DND-41 (cell line): ENCODE data around the gene RUNX1.

ENCODE experiments used
- ATAC-seq: fragments of 200-7000 bp; cut with Tn5 transposase; 3 replicates; pipeline ENCODE4 v1.9.1; 2021; ENCODE audit warnings: low read depth; ENCODE audit not compliant: insufficient read depth
- DNase-seq: peaks from one replicate; pipeline ENCODE4 v3.0.0-alpha.2; 2020
- H2AFZ ChIP-seq: 2 replicates; pipeline ENCODE4 v1.6.0; 2012; ENCODE audit warnings: low read depth, low read length
- H3K27ac ChIP-seq: 2 replicates; pipeline ENCODE4 v1.5.1; 2012; ENCODE audit warnings: low read length, inconsistent platforms
- H3K27me3 ChIP-seq: fragments of 200-600 bp; sonication (generic); 2 replicates; pipeline ENCODE4 v1.6.0; 2012; ENCODE audit warnings: low read length, mild to moderate bottlenecking, inconsistent platforms; ENCODE audit not compliant: insufficient read depth, poor library complexity
- H3K36me3 ChIP-seq: 2 replicates; pipeline ENCODE4 v1.5.1; 2012; ENCODE audit warnings: low read length, inconsistent platforms; ENCODE audit not compliant: insufficient read depth
- H3K4me1 ChIP-seq: 2 replicates; pipeline ENCODE4 v1.5.1; 2012; ENCODE audit warnings: mild to moderate bottlenecking, low read length; ENCODE audit not compliant: insufficient read depth
- H3K4me2 ChIP-seq: 2 replicates; pipeline ENCODE4 v1.6.0; 2012; ENCODE audit warnings: mild to moderate bottlenecking, moderate library complexity, low read length, inconsistent platforms; ENCODE audit not compliant: insufficient read depth
- H3K4me3 ChIP-seq, 2 experiments: fragments of 200-600 bp in 1 of 2; shearing (Covaris generic) in 1 of 2; 2 replicates each; pipeline ENCODE4 v1.5.1; 2012 to 2016; ENCODE audit warnings: inconsistent platforms in 2 of 2, low read length in 2 of 2, mild to moderate bottlenecking in 2 of 2, low read depth in 1 of 2, moderate library complexity in 1 of 2
- H3K79me2 ChIP-seq: 2 replicates; pipeline ENCODE4 v1.6.0; 2012; ENCODE audit warnings: low read length, inconsistent platforms; ENCODE audit not compliant: insufficient read depth
- H3K9ac ChIP-seq: 2 replicates; pipeline ENCODE4 v1.6.0; 2012; ENCODE audit warnings: low read depth, mild to moderate bottlenecking, inconsistent platforms, low read length, moderate library complexity
- H3K9me3 ChIP-seq: 2 replicates; pipeline ENCODE4 v1.5.1; 2012; ENCODE audit warnings: low read length, moderate library complexity, mild to moderate bottlenecking, inconsistent platforms; ENCODE audit not compliant: insufficient read depth, severe bottlenecking
- H4K20me1 ChIP-seq: 2 replicates; pipeline ENCODE4 v1.6.0; 2012; ENCODE audit warnings: low read length; ENCODE audit not compliant: insufficient read depth
- CTCF ChIP-seq: IDR thresholded peaks from 2 replicates; pipeline ENCODE4 v1.5.1; 2012; ENCODE audit warnings: borderline replicate concordance, low read length, moderate library complexity, mild to moderate bottlenecking; ENCODE audit not compliant: poor library complexity, severe bottlenecking; ENCODE audit errors: extremely low read depth
- EZH2 ChIP-seq: IDR thresholded peaks from 3 replicates; pipeline ENCODE4 v1.6.1; 2012; ENCODE audit warnings: borderline replicate concordance, low read depth, mild to moderate bottlenecking, moderate library complexity, low read length, inconsistent platforms; ENCODE audit not compliant: severe bottlenecking

The RUNX1 gene

GRCh38 chr21:35063428-35064172 is 14.5 kb upstream of the RUNX1 start:
- H3K9ac ChIP-seq, result no peak overlapping the region
- no peak overlapping the region for H3K4me3 ChIP-seq
- no peaks in the 10 kb centered on the region for H3K79me2 ChIP-seq
- H3K27ac ChIP-seq, result no peak overlapping the region
- no peak overlapping the region for H3K4me2 ChIP-seq
- H3K36me3 ChIP-seq, result no peaks in the 10 kb centered on the region
- peaks cover 12% of the 10 kb centered on the region for H3K4me1 ChIP-seq
- TF ChIP-seq CTCF (no peak), EZH2 (no peak)
- no peaks in the 10 kb centered on the region for H3K9me3 ChIP-seq
- no peak overlapping the region for H2AFZ ChIP-seq
- DNase-seq, result no peak
- no peaks in the 10 kb centered on the region for H3K27me3 ChIP-seq
- no peaks in the 10 kb centered on the region for H4K20me1 ChIP-seq
- ATAC-seq, result no peak

GRCh38 chr21:35062016-35062415 is 12.9 kb upstream of the RUNX1 start:
- H3K9me3 ChIP-seq, result no peaks in the 10 kb centered on the region
- no peaks in the 10 kb centered on the region for H3K36me3 ChIP-seq
- H2AFZ ChIP-seq, result no peak overlapping the region
- no peak for DNase-seq
- no peak overlapping the region for H3K4me2 ChIP-seq
- H3K27ac ChIP-seq, result no peak overlapping the region
- H3K4me1 ChIP-seq, result peaks cover 12% of the 10 kb centered on the region
- no peaks in the 10 kb centered on the region for H3K27me3 ChIP-seq
- H4K20me1 ChIP-seq, result no peaks in the 10 kb centered on the region
- no peak overlapping the region for H3K9ac ChIP-seq
- TF ChIP-seq CTCF (no peak), EZH2 (no peak)
- H3K79me2 ChIP-seq, result no peaks in the 10 kb centered on the region
- ATAC-seq, result no peak
- H3K4me3 ChIP-seq, result no peak overlapping the region

- Histone ChIP-seq H3K36me3 (no peaks in the 10 kb centered on the region), H3K9ac (no peak overlapping the region), H3K9me3 (no peaks in the 10 kb centered on the region), H3K4me1 (peaks cover 12% of the 10 kb centered on the region), H3K27ac (no peak overlapping the region), H4K20me1 (no peaks in the 10 kb centered on the region), H3K4me3 (no peak overlapping the region), H3K79me2 (no peaks in the 10 kb centered on the region), H2AFZ (no peak overlapping the region), H3K4me2 (no peak overlapping the region), H3K27me3 (no peaks in the 10 kb centered on the region)
- TF ChIP-seq CTCF, result no peak
- no peak for TF ChIP-seq EZH2
- DNase-seq (no peak), ATAC-seq (peak; percentile 52)
These were observed 10.6 kb upstream of the RUNX1 start for GRCh38 chr21:35059742-35060141.
